Measurements from ENCODE around the gene MUSTN1.

- TF ChIP-seq CTCF (IDR thresholded peaks at IDR 0.05) (no peak), POLR2A (IDR thresholded peaks at IDR 0.05) (no peak)
These were observed 17.6 kb upstream of the MUSTN1 start for GRCh38 chr3:52852419-52852818.

Data from testis (tissue), 2 donors.